HG02642 (cell line): Measurements from ENCODE around the gene C1QTNF8.

Experiments
- ATAC-seq: cut with Tn5 transposase; IDR thresholded peaks from one replicate; pipeline ENCODE4 v1.9.1; 2021; ENCODE audit warnings: mild to moderate bottlenecking; ENCODE audit not compliant: unreplicated experiment, poor library complexity

C1QTNF8 gene

DNA sequence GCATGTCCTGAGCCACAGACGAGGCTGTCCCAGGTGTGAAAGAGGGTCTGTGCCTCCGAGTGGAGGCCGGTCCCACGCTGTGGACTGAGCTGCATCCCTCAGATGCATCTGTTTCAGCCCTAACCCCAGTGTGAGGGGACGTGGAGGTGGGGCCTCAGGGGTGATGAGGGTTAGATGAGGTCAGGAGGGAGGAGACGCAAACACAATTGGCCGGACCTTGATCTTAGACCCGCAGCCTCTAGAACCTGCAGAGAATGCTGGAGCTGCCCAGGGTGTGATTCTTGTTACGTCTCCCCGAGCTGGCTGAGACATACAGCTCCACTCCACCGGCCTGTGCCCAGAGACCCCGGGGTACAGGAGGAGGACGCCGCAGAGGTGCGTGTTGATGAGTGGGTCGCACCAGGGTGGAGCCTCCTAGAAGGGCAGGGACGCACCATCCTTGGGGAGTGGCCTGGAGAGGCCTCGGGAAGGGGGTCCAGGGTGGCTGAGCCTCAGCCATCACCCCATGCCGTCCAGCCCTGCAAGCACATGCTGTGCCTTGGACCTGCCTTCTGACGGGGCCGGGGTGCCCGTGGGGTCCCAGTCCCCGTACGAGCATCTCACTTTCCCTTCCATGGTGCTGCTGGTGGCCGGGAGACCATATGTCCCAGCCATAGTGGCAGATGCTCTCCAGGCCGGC is 16.6 kb upstream of the C1QTNF8 start:
- ATAC-seq = no peak

DNA sequence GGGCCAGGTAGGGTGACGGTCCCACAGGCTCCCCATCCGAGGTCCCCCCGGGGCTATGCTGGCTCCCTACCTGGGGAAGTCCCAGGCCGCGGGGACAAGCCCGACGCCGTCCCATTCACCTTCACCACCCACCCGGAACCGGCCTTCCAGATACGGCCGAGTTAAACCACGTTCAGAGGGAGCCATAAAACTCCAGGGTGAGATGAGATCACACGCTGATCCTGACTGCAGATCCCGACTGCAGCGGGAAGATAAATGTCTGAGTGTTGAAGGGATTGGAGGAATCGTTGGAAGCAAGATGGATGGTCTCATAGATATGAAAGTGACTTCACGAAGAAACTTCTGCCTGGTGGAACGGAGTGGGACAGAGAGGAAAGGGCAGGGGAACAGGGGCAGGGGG is 13.6 kb upstream of the C1QTNF8 start:
- ATAC-seq = no peak

DNA sequence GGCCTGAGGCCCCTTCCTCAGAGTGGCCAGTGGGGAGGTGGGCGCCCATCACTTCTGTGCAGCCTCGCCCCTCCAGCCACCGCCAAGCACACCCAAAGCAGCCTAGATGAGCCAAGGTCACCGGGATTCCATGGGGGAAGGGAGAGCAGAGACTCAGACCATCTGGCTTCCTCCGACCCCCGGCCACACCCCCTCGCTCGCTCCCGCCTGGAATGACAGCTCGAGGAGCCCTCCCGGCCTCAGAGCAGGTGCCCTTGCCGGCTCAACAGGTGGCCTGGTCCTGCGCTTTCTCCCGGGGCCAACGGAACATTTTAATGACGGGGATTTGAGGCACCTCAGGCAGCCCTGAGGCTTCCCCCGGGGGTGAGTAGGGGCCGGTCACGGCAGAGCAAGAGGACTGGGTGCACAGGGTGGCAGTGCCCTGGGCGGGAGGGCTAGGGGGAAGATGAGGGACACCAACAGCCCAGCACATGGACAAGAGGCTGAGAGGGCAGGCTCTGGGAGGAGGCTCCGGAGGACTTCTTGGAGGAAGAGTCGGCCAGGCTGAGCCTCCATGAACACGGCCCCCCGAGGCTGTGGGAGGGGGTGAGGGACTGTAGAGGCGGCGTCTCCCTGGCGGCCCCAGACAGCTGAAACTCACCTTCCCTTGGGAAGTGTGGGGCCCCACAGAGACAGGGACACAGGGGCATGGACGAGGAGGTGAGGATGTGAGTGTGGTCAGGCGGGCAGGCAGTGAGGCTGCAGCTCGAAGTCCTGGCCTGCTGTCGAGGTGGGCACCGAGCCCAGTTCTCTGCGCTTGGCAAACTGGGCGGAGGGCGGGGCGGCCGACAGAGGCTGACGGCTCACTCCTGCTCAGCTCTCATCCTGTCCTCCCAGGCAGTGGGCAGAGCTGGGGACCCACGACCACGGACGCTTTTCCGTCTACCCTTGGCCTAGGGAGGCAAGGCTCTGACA is 12.5 kb upstream of the C1QTNF8 start:
- ATAC-seq = no peak

DNA sequence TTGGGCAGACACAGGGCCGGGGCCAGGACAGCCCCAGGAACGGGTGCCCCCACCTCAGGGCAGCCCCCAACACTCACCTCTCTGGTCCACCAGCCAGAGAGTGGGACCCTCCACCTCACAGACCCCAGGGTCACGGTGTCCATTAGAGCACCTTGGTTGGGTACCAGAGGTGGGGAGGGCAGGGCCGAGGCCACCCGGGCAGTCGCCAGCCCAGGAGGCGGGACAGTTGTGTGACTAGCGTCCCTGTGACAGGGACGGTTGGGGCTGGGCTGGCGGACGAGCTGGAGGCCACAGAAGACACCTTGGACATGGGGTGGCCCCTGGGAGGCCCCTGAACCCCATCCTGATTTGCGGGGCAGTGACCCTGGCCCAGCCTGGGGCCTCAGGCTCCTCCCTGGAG is 11.7 kb upstream of the C1QTNF8 start:
- ATAC-seq = no peak

DNA sequence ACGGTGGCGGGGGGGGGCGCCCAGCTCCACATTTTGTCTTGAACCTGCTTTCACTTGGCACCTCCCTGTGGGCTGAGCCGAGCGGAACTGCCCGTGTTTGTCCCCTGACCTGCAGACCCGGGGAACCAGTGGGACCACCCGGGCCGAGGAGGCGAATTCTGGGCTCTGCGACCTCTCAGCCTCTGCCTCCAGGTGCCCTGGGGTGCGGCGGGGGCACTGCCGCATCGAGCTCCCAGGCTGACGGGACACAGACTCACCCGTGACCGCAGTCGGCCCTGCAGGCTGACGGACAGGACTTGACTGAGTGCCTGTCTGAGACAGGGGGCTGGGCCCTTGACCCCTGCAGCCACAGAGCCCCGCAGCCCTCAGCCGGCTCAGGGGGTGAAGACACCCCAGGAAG is 11.1 kb upstream of the C1QTNF8 start:
- ATAC-seq = no peak

DNA sequence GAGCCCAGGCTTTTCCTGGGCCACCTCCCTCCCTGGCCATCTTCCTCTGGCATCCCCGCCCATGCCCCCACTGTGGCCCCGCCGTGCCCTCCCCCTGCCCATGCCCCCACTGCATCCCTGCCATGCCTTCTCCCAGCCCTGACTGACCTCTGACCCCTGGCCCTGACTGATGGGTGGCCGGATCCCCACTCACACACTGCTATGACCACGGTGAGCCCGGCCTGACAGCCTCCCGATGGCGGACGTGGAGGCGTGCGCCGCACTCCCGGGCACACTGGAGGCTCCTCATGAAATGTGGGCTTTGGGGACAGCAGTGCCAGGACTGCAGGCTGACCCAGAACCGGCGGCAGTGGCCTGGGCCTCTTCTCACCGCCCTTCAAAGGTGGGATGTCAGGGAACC is 10.6 kb upstream of the C1QTNF8 start:
- ATAC-seq = no peak

DNA sequence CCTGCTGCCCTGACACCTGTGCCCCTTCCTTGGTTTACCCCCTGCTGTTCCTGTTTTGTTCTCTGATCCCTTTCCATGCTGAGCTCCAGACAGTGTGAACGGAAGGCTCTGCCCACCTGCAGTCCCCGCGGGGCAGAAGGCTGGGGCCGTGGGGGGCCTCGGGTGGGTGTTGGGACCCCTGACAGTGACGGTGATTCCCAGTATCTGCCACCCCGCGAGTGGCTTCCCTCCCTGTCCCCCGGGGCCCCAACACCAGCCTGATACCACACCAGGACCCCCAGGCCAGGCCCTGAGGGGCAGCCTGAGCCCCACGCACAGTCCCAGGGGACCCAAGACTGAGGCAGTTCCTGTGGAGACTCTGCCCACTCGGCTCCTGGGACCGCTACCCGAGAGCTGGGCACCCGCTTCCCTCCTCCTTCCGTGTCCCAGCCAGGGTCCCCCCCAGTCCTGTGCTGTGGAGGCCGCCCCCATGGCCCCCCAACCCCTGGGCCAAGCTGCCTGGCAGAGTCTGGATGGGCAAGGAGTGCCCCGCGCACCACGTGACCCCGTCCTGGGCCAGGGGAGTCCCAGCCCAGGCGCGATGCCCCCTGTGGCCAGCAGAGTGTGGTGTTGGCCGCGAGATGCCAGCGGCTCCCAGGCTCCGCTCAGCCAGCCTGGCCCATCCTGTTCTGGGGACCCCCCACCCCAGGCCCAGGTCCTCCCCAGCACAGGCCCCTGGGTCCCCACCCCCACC is 10.0 kb upstream of the C1QTNF8 start:
- ATAC-seq = no peak

DNA sequence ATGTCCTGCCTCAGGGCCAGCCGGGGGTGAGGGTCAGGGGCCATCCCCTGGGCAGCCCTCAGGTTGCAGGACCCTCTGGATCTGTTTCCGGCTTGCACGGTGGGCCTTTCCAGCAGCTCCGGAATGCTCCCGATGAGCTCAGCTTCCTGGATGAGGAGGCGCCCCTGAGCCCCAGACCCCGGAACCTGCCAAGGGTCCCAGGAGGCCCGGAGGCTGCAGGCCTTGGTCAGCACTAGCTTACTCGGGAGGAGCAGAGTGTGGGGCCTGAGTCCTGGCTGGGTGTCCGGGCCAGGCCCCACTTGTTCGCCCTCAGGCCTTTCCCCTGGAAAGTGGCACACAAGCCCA is 7.6 kb upstream of the C1QTNF8 start:
- ATAC-seq = no peak

DNA sequence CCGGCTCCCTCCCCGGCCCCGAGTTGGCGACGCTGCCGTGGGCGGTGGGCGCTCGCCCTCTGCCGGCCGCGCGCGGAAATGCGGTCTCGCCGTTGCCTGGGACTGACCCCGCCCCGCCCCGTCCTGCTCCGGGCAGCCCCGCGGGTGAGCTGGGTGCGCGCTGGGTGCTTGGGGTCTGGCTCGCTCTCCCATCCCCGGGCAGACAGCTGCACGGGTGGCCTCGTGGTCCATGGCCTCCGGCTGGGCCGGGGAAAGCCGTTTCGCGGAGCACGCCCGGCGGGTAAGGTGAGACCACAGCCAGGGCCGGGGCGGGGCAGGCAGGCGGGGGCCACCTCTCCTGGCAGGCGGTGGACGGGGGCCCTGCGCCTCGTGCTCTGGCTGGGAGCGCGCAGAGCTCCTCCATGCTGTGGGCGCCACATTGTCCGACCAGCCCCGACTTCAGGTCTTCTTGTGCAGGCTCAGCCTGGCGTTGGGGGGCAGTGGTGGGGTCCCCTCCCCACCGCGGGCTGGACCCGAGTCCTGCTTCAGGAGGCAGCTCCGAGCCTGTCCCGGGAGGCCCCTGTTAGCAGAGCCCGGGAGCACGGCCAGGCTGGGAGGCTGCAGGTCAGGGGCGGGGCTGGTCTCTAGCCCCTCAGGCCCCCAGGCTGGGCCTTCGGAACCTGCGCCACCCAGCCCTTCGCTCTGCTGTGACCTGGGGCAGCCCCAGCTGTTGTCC is 7.0 kb upstream of the C1QTNF8 start:
- ATAC-seq = no peak

DNA sequence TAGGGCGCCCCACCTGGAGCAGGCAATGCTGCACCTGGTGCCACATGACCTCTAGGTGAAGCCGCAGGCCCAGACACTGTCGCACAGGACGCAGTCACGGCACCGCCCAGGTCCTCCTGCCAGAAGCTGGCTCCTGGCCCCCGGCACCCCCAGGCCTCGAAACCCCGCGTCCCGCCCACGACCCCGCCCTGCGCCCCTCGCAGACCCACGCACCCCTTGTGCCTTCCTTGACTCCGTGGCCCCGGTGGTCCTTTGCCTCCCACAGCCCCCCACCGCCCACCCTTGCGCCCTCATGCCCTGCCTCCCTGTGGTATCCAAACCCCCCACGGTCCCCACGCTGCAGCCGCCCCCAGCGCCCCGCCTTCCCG is 6.3 kb upstream of the C1QTNF8 start:
- no peak for ATAC-seq

DNA sequence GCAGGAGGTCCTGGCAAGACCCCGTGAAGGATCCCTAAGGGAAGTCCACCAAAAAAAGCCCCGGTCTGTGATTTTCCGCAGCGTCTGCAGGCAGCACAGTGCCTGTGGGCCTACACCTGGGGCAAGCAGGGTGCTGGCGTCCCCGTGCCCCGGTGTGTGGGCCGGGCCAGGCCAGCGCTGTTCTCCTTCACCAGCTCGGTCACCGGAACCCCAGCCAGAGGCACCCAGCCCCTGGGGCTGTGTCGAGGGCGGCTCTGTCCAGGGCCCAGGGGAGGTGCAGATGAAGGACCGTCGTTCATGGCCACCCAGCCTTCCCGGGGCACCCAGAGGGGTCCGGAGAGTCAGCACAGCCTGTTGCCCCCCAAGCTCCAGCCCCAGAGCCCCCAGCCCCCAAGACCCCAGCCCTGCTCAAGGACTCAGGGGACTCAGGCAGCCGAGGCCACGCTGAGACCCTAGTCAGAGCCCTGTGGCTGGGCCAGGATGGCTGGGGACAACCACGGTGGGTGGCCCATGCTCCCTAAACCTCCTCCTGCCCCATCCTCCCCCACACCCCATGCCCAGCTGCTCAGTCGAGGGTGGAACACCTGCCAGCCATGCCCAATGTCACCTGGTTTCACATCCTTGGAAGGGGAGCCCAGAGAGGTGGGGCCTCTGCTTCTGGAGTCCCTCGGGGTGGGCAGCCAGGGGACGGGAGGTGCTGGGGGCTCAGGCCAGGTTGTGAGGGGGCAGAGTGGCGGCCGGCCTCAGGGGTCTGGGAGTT is 5.7 kb upstream of the C1QTNF8 start:
- ATAC-seq = no peak

DNA sequence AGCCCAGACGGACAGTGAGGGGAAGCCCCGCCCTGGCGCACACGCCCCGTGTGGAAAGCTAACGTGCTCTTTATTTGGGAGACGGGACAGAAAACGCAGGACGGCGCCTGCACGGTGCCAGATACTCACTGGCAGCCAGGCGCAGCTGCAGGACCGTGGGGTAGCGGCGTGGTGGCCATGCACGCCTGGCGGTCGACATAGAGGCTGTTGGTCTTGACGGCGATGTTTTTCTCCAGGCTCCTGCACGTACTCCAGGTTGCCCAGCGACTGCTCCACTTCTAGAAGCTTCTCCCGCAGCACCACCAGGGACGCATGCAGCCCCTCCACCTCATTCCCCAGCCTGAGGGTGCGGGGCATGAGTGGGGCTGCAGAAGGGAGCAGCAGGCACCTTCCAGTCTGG is 5.1 kb upstream of the C1QTNF8 start:
- ATAC-seq = no peak

DNA sequence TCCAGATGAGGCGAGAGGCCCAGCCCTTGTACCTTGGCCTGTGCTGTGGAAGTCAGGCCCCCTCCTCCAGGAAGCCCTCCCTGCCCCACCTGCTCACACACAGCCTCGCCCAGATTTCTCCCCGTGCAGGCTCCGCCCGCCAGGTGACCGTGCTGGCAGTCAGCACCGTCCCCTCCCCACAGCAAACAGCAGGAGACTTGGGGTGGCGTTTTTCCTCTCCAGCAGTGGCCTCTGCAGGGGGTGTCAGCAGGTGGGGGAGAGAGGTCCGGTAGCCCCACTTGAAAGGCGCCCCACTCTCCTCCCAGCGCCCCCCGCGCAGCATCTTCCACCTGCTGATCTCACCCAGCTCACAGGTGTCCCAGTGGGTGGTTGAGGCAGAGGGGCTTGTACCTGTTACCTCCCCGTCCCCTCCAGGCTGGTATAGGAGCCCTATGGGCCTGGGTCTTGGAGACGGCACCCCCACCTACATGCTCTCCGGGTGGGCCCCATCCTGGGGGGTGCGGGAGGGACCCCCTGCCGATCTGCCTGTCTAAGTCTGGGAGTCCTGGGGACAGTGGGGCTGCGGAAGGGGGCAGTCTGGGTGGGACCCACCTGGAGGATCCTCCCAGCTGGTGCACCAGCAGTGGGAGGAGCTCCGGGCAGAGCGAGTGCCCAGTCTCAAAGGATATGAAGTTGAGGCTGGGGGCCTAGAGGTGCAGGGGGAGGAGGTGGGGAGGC is 4.2 kb upstream of the C1QTNF8 start:
- no peak for ATAC-seq

DNA sequence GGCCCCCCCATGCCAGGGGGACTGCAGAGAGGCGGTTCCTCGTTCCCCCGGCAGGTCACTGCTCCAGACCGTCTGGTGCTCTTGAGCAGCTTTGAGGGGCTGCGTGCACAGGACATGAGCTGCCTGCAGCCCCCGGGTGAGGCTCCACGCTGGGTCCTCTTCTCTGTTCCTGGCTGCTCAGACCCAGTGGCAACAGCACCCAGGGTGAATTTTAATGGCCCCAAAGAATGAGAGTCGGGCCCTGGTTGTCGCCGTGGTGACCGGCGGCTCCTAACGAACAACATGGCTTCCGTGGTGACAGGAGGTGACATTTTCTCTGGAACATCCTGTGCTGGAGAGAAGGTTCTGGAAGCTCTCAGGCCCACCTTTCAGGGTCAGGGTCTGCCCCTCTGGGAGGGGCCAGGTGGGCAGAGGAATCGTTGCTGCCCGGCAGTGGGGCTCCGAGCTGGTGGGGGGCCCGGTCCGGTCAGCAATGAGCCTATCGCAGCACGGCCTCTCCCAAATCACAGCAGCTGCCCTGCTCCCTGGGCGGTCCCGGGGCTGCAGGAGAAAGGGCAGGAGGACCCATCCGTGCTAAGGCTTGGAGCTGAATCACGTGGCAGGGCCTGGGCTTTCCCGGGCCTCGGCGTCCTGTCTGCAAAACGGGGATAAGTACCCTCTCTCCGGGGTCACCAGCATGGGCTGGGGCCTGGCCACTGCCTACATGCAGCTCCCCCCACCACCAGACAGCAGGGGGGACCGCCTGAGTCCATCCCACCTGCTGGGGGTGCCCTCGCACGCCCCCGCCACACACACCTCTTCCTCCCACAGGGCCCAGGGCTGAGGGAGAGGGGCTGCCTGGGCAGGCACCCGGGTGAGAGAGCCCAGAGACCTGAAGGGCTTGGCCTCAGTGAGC is 3.4 kb upstream of the C1QTNF8 start:
- ATAC-seq = no peak

DNA sequence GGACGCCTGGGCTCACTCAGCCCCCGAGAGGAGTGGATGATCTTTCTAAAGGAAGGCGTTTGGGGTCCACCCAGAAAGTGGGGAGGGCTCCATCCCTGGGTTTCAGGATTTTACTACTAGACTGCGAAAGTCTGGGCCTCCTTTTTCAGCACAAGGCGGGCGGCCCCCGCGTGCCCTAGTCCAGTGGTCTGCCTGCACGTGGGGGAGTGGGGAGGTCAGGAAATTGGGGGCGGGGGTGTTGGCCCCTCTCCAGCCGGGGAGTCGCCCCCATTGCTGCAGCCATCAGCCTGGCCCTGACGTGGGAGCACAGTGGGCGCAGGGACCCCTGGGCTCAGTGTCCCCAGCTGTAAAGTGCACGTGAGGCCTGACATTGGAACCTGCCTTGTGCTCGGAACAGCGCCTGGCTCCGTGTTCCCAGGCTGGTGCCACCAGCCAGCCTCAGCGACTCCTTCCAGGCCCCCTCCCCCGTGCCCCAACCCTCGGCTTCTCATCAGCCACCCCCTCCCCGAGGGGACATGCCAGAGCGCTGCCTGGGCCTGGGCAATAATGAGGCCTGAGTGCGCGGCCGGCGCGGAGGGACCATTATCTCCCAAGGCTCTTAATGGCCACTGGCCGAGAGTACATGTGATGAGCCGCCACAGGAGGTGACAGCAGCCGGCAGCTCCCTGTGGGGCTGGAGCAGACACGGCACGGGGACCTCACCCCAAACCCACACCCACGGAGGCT is 2.4 kb upstream of the C1QTNF8 start:
- no peak for ATAC-seq

DNA sequence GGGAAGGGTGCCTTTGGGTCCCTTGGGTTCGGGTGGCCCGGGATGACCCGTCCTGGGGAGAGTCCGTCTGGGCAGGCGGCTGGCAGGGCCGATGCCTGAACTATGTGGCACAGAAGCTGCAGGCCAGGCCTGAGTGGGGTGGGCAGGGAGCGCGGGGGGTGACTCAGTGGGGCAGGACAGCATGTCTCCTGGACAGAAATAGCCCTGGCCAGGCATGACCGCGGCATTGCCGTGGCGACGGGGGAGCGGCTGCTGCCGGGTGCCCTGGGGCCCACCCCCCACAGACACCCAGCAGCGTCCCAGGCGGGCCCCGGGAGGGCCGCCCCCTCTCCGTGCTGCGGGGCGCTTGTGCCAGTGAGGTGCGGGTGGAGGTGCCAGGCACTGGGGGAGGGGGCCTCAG is 1.8 kb upstream of the C1QTNF8 start:
- ATAC-seq = no peak

DNA sequence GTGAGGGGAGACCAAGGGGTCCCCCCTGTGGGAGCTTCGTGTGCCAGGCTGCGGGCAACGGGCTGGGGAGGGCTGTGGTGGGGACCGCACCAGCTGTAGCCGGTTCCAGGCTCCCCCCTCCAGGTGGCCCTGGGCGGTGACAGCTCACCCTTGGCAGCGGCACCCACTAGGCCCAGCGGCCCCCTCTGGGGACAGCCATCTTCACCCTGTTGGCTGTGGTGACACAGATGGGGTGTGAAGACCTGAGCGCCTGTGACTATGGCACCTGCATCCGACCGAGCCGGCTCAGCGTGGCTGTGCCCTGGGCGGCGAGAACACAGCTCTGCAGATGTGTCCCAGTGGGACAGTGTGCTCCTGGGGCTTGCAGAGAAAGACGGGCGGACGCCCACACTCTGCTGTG is 1.1 kb upstream of the C1QTNF8 start:
- no peak for ATAC-seq
